GM18505 (cell line): ENCODE results near the gene MTX3.

Source experiments
- ATAC-seq: cut with Tn5 transposase; IDR thresholded peaks from one replicate; pipeline ENCODE4 v1.9.1; 2021; ENCODE audit not compliant: unreplicated experiment
- POLR2A ChIP-seq: IDR thresholded peaks from 4 replicates; pipeline ENCODE4 v1.6.1; 2011; ENCODE audit warnings: borderline replicate concordance; ENCODE audit not compliant: insufficient read depth, insufficient read length; ENCODE audit errors: extremely low read depth

MTX3 gene

GRCh38 chr5:79938468-79938867 lies 52.6 kb downstream of the MTX3 start:
- ATAC-seq = no peak
- TF ChIP-seq POLR2A = no peak

GRCh38 chr5:79936646-79937216 lies 54.3 kb downstream of the MTX3 start:
- ATAC-seq = no peak
- TF ChIP-seq POLR2A = no peak

- no peak for ATAC-seq
- no peak for TF ChIP-seq POLR2A
Observed at GRCh38 chr5:79936002-79936645, 54.9 kb downstream of the MTX3 start.

DNA sequence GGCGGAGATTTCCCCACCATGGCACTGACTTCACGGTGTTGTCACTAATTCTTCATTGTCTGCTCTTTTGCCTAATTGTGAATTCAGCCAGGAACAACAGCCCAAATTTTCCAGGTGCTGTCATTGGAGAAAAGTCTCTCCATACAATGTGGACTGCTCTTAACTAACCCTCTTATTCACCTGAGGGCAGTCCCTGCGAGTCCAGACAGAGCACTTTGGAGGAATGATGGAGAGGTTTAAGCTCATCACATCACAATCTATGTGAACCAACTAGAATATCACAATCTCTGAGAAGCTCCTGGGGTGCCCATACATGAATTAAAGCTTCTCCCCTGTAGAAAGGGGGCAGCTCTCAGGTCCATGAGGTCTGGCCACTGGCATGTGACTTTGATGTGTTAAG lies 56.4 kb downstream of the MTX3 start:
- no peak for ATAC-seq
- no peak for TF ChIP-seq POLR2A

DNA sequence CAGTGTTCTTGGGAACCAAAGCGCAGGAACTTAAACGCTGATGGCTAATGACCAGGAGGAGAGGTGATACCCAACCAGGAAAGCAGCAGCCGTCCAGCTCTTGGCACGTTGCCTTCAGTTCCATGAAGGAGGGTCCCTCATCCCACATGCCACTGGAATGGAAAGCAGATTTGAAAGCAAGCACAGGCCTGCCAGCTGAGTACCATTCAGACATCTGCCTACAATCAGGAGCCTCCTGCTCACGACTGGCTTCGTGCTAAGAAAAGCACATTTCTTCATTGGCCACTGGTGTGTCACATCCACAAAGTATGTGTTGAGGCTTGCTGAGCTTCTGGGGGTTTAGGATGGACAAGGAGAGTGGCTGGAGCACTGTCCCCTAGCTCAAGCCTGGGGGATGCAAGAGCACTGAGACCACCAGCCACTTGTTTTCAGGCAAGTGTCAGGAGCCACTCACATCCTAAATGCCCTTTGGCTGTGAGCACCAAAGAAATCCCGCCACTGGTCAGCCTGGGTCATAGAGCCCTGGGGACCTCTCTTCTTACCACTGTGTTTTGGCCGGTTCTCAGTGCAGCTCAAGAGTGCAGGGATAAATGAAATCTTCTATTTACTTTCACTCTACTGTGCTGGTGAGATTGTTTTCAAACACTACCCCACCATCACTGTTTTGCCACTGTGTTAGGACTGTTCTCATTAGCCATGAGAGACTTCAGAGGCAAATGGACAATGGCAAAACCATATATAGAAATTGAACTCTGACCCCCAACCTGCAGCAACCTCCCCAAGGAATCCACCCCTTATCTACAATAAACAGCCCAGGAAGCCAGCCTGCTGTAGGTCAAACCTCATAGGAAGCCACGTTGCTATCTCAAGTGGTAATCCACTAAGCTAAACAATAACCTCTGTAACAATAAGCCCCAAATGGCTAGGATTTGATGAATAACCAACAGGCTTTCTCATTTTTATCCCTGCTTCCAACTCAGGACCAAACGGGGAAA lies 58.3 kb downstream of the MTX3 start:
- TF ChIP-seq POLR2A = no peak
- no peak for ATAC-seq

GRCh38 chr5:79931866-79932265 lies 59.2 kb downstream of the MTX3 start:
- no peak for ATAC-seq
- no peak for TF ChIP-seq POLR2A

DNA sequence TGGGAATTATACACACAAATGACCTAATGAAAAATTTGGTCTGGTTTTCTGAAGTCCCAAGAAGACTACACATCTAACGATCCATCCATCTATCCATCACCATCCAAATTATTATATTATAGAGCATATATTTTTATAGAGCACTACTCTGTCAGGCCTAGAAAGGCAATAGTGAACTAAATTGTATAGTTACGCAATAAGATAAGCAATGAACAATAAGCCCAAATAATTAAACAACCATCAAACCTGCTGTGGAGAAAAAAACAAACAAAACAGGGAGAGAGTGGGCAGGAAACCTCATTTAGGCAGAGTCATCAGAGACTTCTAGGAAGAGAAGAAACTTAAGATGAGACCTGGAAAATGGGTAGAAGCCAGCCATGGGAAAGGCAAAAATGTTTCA lies 59.7 kb downstream of the MTX3 start:
- no peak for TF ChIP-seq POLR2A
- ATAC-seq = no peak

DNA sequence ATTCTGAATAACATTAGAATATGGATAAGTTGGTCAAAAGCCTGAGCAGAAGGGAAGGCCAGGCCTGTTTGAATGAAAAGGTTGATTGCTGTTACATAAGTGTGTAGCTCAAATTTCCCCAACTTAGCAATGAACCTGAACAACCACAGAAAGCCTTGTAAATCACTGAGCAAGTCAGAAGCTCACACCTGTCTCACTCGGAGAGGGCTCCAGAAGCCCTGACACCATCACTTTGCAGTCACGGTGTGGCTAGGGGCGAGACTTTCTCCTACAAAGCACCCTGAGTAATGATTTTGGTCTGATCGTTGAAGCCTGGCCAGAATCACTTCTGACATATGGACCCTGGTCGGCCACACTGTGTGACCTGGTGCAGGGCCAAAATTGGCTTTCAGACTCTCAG lies 62.0 kb downstream of the MTX3 start:
- TF ChIP-seq POLR2A = no peak
- ATAC-seq = no peak
